ENCODE data around the gene RNF157.

DNA sequence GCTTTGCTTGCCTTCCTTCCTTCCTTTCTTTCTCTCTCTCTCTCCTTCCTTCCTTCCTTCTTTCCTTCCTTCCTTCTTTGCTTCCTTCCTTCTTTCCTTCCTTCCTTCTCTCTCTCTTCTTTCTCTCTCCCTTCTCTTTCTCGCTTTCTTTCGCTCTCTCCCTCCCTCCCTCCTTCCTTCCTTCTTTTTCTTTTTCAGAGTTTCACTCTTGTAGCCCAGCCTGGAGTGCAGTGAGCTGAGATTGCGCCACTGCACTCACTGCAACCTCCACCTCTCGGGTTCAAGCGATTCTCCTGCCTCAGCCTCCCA, 117.1 kb downstream of the RNF157 start:
- TF ChIP-seq, protein P1, sequence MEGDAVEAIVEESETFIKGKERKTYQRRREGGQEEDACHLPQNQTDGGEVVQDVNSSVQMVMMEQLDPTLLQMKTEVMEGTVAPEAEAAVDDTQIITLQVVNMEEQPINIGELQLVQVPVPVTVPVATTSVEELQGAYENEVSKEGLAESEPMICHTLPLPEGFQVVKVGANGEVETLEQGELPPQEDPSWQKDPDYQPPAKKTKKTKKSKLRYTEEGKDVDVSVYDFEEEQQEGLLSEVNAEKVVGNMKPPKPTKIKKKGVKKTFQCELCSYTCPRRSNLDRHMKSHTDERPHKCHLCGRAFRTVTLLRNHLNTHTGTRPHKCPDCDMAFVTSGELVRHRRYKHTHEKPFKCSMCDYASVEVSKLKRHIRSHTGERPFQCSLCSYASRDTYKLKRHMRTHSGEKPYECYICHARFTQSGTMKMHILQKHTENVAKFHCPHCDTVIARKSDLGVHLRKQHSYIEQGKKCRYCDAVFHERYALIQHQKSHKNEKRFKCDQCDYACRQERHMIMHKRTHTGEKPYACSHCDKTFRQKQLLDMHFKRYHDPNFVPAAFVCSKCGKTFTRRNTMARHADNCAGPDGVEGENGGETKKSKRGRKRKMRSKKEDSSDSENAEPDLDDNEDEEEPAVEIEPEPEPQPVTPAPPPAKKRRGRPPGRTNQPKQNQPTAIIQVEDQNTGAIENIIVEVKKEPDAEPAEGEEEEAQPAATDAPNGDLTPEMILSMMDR (IDR thresholded peaks at IDR 0.05), result no peak
- TF ChIP-seq POLR2AphosphoS5 (IDR thresholded peaks at IDR 0.05), result no peak
- TF ChIP-seq POLR2A (IDR thresholded peaks at IDR 0.05), result no peak
- TF ChIP-seq EP300 (IDR thresholded peaks at IDR 0.05), result no peak
